K562 (cell line): ENCODE measurements around the gene GRIN2A.

ENCODE experiments used
- HDAC1 ChIP-seq, 2 experiments: fragments of 450-650 bp; IDR thresholded peaks; 2 replicates each; pipeline ENCODE4 v1.6.1; 2016 to 2017; ENCODE audit warnings: inconsistent platforms in 1 of 2, mild to moderate bottlenecking in 1 of 2, moderate library complexity in 1 of 2
- RBM17 ChIP-seq: fragments of 200-400 bp; formaldehyde crosslinking; IDR thresholded peaks from 2 replicates; pipeline ENCODE4 v1.6.1; 2017; ENCODE audit warnings: low read depth, mild to moderate bottlenecking, low read length, borderline replicate concordance
- SAFB2 ChIP-seq: fragments of 200-400 bp; formaldehyde crosslinking; IDR thresholded peaks from 2 replicates; pipeline ENCODE4 v1.6.1; 2018; ENCODE audit warnings: borderline replicate concordance, low read length, low read depth, moderate library complexity; ENCODE audit not compliant: severe bottlenecking
- TAF1 ChIP-seq: IDR thresholded peaks from 2 replicates; pipeline ENCODE4 v1.6.1; 2011; ENCODE audit warnings: mild to moderate bottlenecking, low read length, moderate library complexity; ENCODE audit not compliant: insufficient read depth, control insufficient read depth, severe bottlenecking; ENCODE audit errors: extremely low read depth
- ZNF77 ChIP-seq: fragments of 250-450 bp; sonication (Bioruptor Pico); IDR thresholded peaks from 2 replicates; pipeline ENCODE4 v1.5.0; 2020
- TF ChIP-seq, protein P1 (sequence below), 3 experiments: IDR thresholded peaks in 2 of 3; conservative IDR thresholded peaks in 1 of 3; 2 replicates each; pipeline ENCODE4 v1.5.1; 2011 to 2012; ENCODE audit warnings: low read length in 3 of 3, mild to moderate bottlenecking in 3 of 3, control low read depth in 2 of 3, improper control_type of control experiment in 1 of 3, inconsistent platforms in 1 of 3, low read depth in 1 of 3, mixed read lengths in 1 of 3, moderate library complexity in 1 of 3; ENCODE audit not compliant: insufficient read depth in 2 of 3
- TF ChIP-seq, protein P2 (sequence below): fragments of 250-450 bp; sonication (Bioruptor Pico); IDR thresholded peaks from 2 replicates; pipeline ENCODE4 v1.5.0; 2022; ENCODE audit warnings: mild to moderate bottlenecking
- TF ChIP-seq, protein P3 (sequence below): fragments of 250-450 bp; sonication (Bioruptor Pico); IDR thresholded peaks from 2 replicates; pipeline ENCODE4 v1.5.0; 2021; ENCODE audit warnings: mild to moderate bottlenecking, moderate library complexity
- TF ChIP-seq, protein P4 (sequence below): sonication (generic); formaldehyde crosslinking; IDR thresholded peaks from 2 replicates; pipeline ENCODE4 v1.8.1; 2023; ENCODE audit warnings: missing genetic modification reagents, mild to moderate bottlenecking, borderline replicate concordance

DNA sequence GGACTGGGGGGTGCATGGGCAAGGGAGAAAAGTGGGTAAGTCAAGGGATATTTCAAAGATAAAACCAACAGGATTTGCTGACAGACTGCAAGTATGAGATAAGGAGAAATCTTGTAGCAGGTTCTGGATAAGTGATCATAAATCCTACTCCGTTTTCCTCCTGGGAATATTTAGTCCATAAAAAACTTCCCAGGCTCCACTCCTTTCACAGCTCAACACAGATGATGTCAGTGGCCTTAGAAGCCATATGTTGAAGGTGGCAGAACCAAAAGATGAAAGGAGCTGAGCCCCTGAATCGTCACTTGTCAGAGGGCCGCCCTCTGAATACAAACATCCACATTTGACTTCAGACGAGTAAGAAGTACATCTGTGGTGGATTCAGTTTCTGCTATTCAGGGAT is 71.7 kb downstream of the GRIN2A start:
- TF ChIP-seq HDAC1 (IDR thresholded peaks at IDR 0.05) (no peak), SAFB2 (no peak), TAF1 (no peak), ZNF77 (no peak), RBM17 (no peak)
- TF ChIP-seq, protein P1, sequence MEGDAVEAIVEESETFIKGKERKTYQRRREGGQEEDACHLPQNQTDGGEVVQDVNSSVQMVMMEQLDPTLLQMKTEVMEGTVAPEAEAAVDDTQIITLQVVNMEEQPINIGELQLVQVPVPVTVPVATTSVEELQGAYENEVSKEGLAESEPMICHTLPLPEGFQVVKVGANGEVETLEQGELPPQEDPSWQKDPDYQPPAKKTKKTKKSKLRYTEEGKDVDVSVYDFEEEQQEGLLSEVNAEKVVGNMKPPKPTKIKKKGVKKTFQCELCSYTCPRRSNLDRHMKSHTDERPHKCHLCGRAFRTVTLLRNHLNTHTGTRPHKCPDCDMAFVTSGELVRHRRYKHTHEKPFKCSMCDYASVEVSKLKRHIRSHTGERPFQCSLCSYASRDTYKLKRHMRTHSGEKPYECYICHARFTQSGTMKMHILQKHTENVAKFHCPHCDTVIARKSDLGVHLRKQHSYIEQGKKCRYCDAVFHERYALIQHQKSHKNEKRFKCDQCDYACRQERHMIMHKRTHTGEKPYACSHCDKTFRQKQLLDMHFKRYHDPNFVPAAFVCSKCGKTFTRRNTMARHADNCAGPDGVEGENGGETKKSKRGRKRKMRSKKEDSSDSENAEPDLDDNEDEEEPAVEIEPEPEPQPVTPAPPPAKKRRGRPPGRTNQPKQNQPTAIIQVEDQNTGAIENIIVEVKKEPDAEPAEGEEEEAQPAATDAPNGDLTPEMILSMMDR (IDR thresholded peaks at IDR 0.05 in 2 of 3, conservative IDR thresholded peaks at IDR 0.05 in 1 of 3; ENCODE audit: insufficient read depth in 2 of 3, low read depth in 1 of 3, low read length in 3 of 3), result no peak
- TF ChIP-seq, protein P2, sequence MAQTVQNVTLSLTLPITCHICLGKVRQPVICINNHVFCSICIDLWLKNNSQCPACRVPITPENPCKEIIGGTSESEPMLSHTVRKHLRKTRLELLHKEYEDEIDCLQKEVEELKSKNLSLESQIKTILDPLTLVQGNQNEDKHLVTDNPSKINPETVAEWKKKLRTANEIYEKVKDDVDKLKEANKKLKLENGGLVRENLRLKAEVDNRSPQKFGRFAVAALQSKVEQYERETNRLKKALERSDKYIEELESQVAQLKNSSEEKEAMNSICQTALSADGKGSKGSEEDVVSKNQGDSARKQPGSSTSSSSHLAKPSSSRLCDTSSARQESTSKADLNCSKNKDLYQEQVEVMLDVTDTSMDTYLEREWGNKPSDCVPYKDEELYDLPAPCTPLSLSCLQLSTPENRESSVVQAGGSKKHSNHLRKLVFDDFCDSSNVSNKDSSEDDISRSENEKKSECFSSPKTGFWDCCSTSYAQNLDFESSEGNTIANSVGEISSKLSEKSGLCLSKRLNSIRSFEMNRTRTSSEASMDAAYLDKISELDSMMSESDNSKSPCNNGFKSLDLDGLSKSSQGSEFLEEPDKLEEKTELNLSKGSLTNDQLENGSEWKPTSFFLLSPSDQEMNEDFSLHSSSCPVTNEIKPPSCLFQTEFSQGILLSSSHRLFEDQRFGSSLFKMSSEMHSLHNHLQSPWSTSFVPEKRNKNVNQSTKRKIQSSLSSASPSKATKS (CRISPR knock-in tag), result no peak
- TF ChIP-seq, protein P3, sequence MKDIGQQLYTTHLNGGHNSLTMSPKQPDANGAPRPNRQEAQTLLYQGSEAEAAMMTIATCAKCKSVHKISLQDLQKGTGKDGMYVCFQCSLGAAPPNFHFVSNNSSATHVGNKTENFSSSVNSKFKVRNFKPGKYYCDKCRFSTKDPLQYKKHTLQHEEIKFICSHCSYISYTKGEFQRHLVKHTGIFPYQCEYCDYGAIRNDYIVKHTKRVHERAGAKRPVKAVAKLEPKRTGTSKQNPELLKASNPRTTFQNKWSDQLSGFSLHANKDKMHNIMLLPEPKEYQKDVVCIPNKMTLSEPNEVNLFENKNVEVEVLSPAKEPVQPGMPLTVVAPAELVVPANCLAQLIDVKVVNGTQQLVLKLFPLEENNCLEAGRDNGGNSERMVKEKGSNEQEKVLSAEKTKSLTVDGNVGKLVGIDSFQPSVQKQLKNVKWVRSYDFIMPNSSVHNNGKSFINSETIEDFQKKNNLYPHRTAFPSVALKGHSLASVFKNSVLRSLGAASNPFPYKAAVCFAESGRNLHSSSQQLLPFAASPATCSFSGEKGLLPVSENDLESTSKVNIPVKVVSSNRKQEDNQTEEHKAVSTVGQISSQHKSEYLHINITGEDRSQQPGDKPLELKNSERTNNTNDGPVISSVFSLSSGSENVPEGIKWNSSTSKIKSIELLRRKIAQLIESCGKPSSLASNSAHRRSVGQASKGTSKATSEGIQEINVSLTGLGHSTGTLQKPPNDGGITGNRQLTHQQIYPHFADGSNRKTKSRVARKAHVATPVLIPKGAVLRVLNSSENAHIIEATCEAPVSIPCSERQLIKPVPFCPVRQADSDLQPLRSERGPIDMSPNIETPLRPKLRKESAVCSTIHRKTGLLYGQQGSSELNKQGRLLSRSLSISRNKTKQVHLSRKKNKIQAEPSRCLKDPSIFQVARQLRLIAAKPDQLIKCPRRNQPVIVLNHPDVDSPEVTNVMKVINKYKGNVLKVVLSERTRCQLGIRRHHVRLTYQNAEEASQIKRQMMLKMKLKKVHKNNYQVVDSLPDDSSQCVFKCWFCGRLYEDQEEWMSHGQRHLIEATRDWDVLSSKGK (CRISPR knock-in tag), result no peak
- TF ChIP-seq, protein P4, sequence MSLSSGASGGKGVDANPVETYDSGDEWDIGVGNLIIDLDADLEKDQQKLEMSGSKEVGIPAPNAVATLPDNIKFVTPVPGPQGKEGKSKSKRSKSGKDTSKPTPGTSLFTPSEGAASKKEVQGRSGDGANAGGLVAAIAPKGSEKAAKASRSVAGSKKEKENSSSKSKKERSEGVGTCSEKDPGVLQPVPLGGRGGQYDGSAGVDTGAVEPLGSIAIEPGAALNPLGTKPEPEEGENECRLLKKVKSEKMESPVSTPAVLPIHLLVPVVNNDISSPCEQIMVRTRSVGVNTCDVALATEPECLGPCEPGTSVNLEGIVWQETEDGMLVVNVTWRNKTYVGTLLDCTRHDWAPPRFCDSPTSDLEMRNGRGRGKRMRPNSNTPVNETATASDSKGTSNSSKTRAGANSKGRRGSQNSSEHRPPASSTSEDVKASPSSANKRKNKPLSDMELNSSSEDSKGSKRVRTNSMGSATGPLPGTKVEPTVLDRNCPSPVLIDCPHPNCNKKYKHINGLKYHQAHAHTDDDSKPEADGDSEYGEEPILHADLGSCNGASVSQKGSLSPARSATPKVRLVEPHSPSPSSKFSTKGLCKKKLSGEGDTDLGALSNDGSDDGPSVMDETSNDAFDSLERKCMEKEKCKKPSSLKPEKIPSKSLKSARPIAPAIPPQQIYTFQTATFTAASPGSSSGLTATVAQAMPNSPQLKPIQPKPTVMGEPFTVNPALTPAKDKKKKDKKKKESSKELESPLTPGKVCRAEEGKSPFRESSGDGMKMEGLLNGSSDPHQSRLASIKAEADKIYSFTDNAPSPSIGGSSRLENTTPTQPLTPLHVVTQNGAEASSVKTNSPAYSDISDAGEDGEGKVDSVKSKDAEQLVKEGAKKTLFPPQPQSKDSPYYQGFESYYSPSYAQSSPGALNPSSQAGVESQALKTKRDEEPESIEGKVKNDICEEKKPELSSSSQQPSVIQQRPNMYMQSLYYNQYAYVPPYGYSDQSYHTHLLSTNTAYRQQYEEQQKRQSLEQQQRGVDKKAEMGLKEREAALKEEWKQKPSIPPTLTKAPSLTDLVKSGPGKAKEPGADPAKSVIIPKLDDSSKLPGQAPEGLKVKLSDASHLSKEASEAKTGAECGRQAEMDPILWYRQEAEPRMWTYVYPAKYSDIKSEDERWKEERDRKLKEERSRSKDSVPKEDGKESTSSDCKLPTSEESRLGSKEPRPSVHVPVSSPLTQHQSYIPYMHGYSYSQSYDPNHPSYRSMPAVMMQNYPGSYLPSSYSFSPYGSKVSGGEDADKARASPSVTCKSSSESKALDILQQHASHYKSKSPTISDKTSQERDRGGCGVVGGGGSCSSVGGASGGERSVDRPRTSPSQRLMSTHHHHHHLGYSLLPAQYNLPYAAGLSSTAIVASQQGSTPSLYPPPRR (CRISPR knock-in tag), result no peak
